PC-9 (cell line): ENCODE data around the gene ARFIP1.

Experiments
- CTCF ChIP-seq: fragments of 200-600 bp; sonication (generic); conservative IDR thresholded peaks from 2 replicates; pipeline ENCODE4 v1.6.1; 2017; ENCODE audit warnings: mixed run types, antibody characterized with exemption, mild to moderate bottlenecking, moderate library complexity
- EZH2 ChIP-seq: fragments of 200-600 bp; sonication (generic); IDR thresholded peaks from 2 replicates; pipeline ENCODE4 v1.8.0; 2017; ENCODE audit warnings: antibody characterized with exemption, low read depth

GRCh38 chr4:152819026-152819645, 39.4 kb downstream of the ARFIP1 start:
- TF ChIP-seq EZH2 (no peak), CTCF (no peak)
